K562 (cell line): ENCODE data around the gene TLCD5. TPM values are rescaled to one million over a fixed set of nuclear protein-coding genes. Genes with fewer than 3 reads are reported as not detected.

ENCODE experiments used
- ARID2 ChIP-seq: fragments of 450-650 bp; IDR thresholded peaks from 2 replicates; pipeline ENCODE4 v1.6.1; 2017; ENCODE audit warnings: antibody characterized with exemption, mild to moderate bottlenecking
- CBX5 ChIP-seq: IDR thresholded peaks from 2 replicates; pipeline ENCODE4 v1.6.1; 2014; ENCODE audit warnings: low read depth, borderline replicate concordance
- CEBPZ ChIP-seq: fragments of 150-350 bp; IDR thresholded peaks from 2 replicates; pipeline ENCODE4 v1.6.1; 2014; ENCODE audit warnings: low read depth, mild to moderate bottlenecking, low read length, borderline replicate concordance
- ESRRA ChIP-seq: fragments of 450-650 bp; IDR thresholded peaks from 2 replicates; pipeline ENCODE4 v1.6.1; 2014; ENCODE audit warnings: low read depth, mild to moderate bottlenecking, moderate library complexity, borderline replicate concordance
- FOXP1 ChIP-seq: sonication (generic); formaldehyde crosslinking; IDR thresholded peaks from 2 replicates; pipeline ENCODE4 v1.8.0; 2022; ENCODE audit warnings: mild to moderate bottlenecking, missing genetic modification reagents
- HNRNPUL1 ChIP-seq: fragments of 200-400 bp; formaldehyde crosslinking; IDR thresholded peaks from 2 replicates; pipeline ENCODE4 v1.6.1; 2017; ENCODE audit warnings: low read length
- HOMEZ ChIP-seq: fragments of 250-450 bp; sonication (Bioruptor Pico); IDR thresholded peaks from 2 replicates; pipeline ENCODE4 v1.4.0; 2020; ENCODE audit warnings: mild to moderate bottlenecking, moderate library complexity
- MCM2 ChIP-seq: fragments of 450-650 bp; IDR thresholded peaks from 2 replicates; pipeline ENCODE4 v1.6.1; 2017; ENCODE audit warnings: low read depth, mild to moderate bottlenecking
- TAF15 ChIP-seq: fragments of 200-400 bp; formaldehyde crosslinking; IDR thresholded peaks from 2 replicates; pipeline ENCODE4 v1.6.1; 2017; ENCODE audit warnings: mild to moderate bottlenecking, low read depth, low read length, moderate library complexity
- ZNF140 ChIP-seq: fragments of 250-450 bp; sonication (Bioruptor Pico); IDR thresholded peaks from 2 replicates; pipeline ENCODE4 v1.8.0; 2021; ENCODE audit warnings: moderate library complexity, mild to moderate bottlenecking, inconsistent platforms
- ZNF324 ChIP-seq: fragments of 250-450 bp; sonication (Bioruptor Pico); IDR thresholded peaks from 2 replicates; pipeline ENCODE4 v1.4.0; 2020; ENCODE audit warnings: mild to moderate bottlenecking
- ZNF354B ChIP-seq: fragments of 250-450 bp; sonication (Bioruptor Pico); IDR thresholded peaks from 2 replicates; pipeline ENCODE4 v1.4.0; 2020
- polyA plus RNA-seq, 8 experiments: library from polyadenylated mRNA; depleted of rRNA in 4 of 8; stranded (reverse) in 5 of 8; unstranded in 3 of 8; fragments of >200 nt; fragmentation: Nextera tagmentation in 2 of 8; fragmentation: Illumina TruSeq in 1 of 8; extraction: Ambion mirVana in 2 of 8; extraction: Trizol in 1 of 8; gene quantifications; 2 replicates each; pipeline versions ENCODE4 v1.2.1 to v1.2.3, GENCODE V29; 2011 to 2014; ENCODE audit warnings: inconsistent platforms in 1 of 8, missing spikeins in 1 of 8
- total RNA-seq, 7 experiments: library from RNA; depleted of rRNA in 6 of 7; stranded (reverse); fragments of >200 nt in 6 of 7; fragmentation: Illumina TruSeq in 2 of 7; extraction: Trizol in 2 of 7; gene quantifications; 2 replicates each; pipeline versions ENCODE4 v1.2.1 to v1.2.3, GENCODE V29; 2011 to 2021; ENCODE audit warnings: low replicate concordance in 1 of 7

Gene TLCD5
- total and polyA plus RNA-seq, 9 of the 15 experiments (the other 6 are each of a cell fraction or from before 2014, with no cell fraction given) = 0.94 to 5.1 (median 1.6) TPM

GRCh38 chr11:120343429-120343828 is 18.3 kb downstream of the TLCD5 start (continued):
- TF ChIP-seq MCM2 (no peak), HOMEZ (CRISPR knock-in tag) (no peak), CBX5 (no peak), ESRRA (no peak), TAF15 (no peak), CEBPZ (no peak), ZNF140 (CRISPR knock-in tag) (no peak), ZNF324 (no peak), FOXP1 (CRISPR knock-in tag) (no peak), HNRNPUL1 (no peak), ARID2 (no peak), ZNF354B (CRISPR knock-in tag) (no peak)
- TF ChIP-seq, all 486 proteins: peak for 8
